HG03039 (cell line): ENCODE data around the gene ACOX3.

Experiments used
- ATAC-seq: cut with Tn5 transposase; IDR thresholded peaks from one replicate; pipeline ENCODE4 v1.9.1; 2021; ENCODE audit warnings: mild to moderate bottlenecking, moderate library complexity; ENCODE audit not compliant: unreplicated experiment

ACOX3 gene

DNA sequence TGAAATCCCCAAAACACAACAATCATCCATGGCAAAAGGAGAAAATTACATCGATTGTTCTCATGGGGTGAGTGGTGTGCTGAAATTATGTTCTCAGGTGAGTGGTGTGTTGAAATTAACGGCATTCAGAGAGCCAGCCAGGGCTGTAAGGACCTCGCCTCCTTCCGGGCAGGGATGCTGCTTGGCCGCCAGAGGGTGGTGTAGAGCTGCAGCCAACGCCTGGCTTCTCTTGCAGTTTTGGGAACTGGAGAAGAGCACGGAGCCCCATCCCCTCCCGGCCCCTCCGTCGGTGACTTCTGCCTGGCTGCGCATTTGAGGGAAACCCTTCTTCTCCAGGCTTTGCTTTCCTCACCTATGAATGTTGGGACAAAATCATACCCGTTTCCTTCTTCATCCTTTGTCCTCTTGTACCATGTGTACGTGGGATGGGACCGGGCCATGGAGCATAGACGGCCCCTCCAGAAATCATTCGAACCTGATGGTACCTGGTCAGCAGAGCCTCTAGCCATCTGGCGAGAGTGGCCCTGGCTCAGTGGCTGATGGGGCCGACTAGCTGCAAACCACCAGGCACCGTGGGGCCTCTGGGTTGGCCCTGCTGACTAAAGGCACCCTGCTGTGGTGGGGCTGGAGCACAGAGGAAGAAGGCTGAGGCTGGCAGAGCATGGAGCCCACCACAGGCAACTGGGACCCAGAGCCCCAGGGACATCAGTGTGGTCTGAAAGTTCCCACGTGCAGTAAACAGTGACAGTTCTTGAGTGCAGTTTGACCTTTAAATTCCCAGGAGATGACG lies 28.4 kb upstream of the ACOX3 start:
- no peak for ATAC-seq

DNA sequence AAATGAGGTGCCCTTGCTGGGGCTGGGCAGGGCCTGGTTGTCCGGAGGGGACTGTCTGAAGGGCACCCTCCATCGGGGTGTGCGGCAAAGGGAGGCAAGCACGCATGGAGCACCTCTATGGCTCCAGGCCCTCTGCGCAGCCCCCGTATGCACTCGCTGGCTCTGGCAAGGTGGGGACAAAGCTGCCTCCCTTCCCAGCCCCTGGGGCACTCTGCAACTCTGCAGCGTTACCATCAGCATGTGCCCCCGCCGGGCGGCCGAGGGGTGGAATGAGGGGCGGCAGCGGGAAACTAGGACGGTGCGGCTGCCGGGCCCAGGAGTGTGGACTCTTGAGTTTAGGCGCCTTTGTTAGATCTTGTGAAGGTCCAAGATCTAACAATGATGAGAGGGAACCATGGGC lies 26.5 kb upstream of the ACOX3 start:
- no peak for ATAC-seq

DNA sequence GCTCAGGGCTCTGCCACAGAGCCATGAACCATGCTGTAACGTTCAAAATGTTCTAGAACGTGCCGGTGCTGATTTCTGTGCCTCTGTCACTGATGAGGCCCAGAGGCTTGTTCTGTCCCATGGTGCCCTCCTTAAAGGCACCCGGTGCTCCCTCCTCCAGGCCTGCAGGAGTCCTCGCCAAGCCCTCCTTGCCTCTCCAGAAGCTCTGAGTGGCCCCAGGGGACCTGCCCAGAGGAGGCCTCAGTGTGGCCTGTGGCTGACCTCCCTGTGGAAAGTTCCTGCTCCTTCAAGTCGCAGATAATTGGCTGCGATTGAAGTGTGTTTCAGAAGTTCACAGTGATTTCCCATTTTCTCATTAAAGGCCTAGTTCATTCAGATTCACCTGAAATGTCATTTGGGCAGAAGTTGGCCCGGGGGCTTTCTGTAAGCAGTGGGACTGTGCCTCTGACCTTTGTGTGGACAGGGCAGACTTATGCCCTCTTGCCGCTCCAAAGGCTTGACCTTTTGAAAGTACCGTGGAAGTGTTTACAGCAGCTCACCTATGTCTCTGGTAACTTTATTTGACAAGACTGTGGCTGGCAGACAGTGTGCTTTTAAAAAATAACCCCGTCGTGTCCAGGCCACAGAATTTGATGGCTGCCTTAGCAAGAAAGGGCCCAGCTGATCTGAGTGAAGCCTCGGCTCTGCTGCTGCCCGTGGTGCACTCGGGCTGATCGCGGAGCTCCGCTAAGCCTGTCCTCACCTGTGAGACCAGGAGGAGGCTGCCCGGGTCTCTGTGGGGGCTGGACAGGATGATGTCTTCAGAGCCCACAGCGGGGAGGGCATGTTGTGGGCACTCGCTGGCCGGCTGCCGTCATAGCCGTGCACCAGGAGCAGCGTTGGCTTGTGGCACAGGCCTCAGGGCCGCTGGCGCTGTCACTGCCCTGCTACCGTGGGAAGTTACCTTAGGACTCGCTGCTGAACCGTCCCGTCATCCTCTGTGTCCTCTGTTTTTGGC lies 25.4 kb upstream of the ACOX3 start:
- ATAC-seq, result no peak

DNA sequence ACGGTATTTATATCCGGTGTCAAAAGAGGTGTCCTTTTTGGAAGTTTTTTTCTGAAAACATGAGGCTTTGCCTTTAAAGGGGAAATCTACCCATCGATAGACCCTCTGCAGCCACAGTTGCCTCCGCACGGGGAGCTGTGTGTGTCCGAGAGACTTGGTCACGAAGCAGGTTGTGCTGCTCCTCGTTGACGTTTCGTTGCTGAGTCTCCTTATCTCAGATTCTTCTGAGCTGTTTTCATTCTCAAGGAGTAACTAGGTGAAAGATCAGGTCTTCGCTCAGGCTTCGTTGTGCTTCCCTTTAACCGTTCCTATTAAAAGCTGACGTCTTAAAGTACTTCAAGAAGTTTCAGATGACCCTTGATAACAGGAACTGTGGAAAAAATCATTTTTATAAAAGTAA lies 23.9 kb upstream of the ACOX3 start:
- ATAC-seq, result no peak

DNA sequence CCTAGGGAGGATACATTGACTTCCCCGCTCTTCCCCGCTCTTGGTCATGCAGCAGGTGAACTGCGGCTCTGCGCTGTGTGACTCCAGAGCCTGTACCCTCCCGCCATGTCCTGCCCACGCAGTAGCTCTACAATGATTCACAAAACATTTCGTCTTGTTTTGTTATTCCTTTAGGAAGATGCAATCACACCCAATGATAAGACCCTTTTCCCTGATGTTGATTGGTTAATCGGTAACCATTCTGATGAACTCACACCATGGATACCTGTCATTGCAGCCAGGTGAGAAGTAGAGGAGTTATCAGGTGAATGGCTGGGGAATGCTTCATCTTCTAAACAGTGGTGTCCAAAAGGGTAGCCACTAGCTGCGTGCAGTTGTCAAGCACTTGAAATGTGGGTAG lies 23.3 kb upstream of the ACOX3 start:
- no peak for ATAC-seq

DNA sequence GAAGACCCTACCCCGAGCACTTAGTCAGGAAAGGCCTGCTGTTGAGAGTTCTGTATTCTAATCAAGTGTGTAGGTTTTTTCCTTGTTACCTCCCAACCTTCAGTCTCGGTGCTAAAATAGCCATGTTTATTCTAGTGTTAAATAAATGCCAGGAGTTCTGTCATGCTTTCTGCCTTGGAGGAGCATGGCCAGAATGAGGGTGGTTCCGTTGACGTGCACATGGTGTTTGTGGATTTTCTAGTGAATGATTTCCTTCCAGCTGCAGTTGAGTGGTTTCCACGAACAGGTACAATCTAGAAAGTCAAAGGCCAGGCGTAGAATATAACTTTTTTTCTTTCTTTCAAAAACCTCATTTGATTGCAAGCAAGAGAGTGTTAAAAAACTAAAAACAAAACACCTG lies 21.1 kb upstream of the ACOX3 start:
- ATAC-seq, result no peak

DNA sequence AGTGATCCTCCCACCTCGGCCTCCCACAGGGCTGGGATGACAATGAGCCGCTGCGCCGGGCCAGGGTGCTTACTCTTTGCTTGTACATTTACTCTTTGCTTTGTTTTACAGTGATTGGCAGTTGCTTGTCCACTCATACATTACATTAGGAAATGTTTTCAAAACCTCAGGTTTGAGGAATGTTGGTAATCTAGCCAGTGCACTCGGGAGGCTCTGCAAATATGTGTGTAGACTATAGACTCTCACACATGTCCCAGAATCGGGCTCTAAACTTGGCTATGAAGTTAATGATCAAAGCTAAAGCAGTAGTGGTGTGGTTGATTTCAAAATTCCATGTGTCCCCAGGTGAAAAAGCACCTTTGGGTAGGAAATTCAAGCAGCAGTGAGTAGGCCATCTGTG lies 20.6 kb upstream of the ACOX3 start:
- ATAC-seq, result no peak

DNA sequence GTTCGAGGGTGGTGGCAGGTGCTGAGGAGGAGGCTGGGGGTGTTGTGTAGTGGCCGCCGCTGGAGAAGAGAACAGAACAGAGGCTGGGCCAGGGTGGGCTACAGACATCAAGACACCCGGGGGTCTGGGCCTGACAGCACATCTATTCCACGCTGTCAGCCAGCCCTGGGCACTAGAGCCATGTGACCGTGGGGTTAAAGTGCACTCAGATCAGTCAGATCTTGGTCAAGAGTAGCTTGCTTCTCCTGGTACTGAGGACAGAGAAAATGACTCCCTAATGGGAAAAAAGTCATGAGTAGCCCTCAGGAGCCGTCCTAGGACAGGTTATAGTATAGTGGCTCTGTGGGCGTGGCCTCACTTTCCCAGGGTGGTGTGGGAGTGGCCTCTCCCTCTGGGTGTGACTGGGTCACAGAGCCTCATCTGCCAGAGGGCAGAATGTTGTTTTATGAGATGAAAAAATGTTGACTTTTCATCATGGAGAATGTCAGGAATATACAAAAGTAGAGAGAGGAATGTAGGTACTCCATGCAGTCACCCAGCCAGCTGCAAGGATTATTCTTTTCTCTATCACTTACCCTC lies 19.4 kb upstream of the ACOX3 start:
- ATAC-seq, result no peak

DNA sequence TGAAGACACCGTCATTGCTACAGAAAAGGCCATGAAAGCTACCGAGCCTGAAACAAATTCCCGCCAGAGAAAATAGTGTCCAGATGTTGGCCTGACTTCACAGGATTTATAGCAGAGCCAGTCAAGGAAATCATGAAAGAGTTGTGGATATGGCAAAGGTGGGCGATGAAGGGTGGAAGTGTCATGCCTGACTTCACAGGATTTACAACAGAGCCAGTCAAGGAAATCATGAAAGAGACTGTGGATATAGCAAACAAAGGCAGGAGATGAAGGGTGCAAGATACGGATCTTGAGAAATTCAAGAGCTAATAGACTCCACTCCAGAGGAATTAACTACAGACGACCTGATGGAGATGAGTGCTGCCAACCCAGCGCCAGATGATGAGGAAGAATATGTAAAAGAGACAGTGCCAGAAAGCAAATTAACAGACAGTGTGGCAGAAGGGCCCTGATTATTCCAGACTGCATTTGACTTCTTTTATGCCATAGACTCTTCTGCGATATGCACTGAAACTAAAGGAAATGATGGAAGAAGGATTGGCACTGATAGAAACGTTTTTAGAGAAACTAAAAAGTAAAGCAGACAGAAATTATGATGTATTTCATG lies 17.2 kb upstream of the ACOX3 start:
- ATAC-seq, result no peak

DNA sequence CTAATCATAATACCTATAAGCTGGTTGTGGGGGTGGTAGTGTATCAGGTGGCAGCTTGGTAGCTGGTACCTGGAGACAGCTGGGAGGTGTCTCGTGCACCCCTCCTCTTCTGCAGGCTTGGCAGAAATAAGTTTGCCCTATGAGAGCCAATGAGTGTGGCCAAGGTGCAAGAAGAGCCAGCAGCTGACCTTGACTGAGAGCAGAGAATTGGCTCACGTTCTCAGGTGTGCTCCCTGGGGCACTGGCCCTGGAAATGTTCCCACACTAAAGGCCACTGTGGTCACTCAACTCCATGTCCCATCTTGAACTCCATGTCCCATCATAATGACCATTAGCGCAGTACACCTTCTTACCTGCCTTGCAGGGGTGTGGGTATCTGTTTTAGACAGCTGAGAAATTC lies 13.4 kb upstream of the ACOX3 start:
- ATAC-seq, result no peak

DNA sequence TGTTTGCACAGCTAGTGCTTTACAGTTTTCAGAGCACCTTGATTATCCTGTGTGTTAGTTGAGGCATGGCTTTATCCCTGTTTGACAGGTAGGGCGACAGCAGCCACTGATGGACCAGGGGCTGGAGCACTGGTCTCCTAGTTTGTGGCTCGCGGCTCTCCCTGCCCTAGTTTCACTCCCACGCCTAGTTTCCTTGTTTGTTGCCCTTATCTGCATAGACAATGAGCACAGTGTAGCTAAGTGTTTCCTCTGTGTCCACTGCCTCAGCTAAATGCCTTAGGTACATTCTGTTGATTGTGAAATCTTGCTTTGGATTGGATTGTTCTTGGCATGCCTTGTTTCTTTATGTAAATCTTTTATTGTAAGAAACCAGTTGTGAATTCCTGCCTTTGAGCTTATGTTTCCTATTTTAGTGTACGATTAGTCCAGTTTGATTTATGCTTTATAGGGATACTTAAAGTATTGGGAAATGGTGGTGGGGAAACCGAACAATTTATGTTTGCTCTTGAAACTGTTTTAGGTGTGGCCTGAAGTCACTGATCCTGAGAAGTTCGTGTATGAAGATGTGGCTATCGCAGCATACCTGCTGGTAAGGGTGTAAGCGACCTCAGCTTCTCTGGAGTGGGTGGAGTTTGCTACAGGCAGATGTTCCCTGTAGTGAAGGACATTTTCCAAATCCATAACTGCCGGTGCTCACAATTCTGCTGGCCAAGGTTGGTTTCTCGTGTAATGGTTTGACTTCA lies 11.1 kb upstream of the ACOX3 start:
- no peak for ATAC-seq

DNA sequence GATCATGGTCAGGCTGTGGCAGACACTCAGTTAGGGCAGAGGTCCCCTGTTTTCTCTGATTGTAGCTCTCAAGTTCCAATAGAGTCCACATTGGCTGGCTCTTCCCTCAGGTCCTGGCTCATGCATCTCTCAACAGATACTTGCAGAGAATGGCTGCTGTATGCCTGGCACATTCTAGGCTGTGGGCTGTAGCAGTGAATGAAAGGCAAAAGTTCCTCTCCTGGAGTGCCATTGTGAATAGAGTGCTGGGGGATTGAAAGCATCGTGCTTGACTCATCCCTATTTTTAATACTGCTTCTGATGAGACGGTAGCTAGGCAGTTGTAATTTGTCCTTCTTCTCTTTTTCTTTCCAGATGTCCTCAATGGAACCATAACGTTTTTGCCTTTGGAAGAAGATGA lies 5.6 kb upstream of the ACOX3 start:
- ATAC-seq, result no peak

DNA sequence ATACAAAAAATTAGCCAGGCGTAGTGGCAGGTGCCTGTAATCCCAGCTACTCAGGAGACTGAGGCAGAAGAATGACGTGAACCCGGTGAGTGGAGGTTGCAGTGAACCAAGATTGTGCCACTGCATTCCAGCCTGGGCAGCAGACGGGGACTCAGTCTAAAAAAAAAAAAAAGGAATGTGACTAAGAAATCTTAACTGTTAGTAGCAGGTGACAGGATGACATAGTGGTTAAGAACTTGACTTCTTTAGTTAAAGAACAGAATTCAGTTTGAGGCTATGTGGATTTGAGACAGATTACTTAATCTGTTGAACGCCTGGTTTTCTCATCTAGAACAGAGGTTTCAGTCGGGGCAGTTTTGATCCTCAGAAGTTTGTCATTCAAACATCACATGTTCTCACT lies 3.3 kb upstream of the ACOX3 start:
- no peak for ATAC-seq

DNA sequence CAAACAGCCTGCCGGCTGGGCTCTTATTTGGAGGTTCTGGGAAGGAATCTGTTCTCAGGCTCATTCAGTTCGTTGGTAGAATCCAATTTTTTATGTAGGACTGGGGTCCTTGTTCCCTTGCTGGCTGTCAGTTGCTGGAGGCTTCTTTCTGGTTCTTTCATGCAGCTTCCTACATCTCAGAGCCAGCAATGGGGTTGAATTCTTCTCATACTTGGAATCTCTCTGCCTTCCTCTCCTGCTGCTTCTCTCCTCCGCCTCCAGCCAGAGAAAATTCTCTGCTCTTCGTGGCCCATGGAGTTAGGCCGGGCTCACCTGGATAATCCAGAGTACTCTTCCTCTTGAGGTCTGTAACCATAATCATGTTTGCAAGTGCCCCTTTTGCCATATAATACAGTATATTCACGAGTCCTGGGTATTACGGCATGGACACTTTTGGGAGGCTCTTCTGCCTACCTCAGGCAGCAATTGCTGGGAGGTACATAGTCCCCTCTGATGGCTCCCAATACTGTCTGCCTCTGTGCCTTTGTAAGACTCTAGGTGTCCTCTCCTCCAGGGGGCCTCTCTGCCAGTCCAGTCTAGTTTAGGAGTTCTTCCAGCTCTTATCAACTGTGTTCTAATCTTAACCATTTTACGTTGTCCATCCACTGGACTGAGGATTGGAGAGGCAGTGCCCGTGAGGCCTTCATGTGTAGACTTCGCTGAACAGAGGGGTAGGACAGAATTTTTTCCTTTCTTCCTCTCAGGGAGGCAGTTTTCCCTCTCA lies 2.3 kb upstream of the ACOX3 start:
- ATAC-seq, result no peak

DNA sequence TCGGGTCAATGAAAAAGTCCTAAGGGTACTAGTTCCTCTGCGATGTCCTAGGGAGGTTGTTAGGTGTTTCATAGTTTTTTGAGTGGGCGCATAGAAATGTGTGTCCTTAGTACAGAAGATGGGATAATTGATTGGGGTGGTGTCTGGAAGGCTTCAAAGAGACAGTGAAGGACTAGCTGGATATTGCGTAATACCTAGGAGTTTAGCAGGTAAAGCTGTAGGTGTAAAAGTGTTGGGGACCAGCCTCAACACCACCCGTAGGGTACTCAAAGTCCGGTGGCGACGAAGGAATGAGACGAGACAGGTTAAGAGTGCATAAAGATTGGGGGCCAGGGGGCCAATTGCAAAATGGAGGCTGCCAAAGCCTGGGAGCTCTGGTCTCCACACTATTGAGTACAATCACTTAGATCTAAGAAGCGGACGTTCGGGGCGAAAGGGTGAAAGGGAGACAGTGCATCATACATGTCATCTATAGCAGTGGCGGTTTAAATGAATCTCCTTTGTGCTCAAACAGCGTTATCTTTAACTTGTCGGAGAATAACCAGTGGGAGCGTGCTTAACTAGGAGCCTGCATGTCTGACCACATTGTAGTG lies 1.1 kb upstream of the ACOX3 start:
- ATAC-seq, result no peak

DNA sequence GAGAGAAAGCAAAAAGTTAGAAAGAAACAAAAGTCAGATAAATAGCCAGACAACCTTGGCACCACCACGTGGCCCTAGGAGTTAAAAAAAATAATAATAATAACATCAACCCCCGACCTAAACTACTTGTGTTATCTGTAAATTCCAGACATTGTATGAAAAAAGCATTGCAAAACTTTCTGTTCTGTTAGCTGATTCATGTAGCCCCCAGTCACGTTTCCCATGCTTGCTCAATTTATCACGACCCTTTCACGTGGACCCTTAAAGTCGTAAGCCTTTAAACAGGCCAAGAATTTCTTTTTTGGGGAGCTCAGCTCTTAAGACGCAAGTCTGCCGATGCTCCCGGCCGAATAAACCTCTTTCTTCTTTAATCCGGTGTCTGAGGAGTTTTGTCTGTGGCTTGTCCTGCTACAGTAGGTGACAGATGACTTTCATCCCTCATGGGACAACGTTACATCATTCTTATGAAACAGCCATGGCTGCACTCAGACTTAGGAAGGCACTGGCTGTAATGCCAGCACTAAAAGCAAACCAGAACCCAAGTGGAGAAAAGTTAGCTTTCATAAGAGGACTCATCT lies 520 bp downstream of the ACOX3 start:
- ATAC-seq, result peak; percentile 23

DNA sequence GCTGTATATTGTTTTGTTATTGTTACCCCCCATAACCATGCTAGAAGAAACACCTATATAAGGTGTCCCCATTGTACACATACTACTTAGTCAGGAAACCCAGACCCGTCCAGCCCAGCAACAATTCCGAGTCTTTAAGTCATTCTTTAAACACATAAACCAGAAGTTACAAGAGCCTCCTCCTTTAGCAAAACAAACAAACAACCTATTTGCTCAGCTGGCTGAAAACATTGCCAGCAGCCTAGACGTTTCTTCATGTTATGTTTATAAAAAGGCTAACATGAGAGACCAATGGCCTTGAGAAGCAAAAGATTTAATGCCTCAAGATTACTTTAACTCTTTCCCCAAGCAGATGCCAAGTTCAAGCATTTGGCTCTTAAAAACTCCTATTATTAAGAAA lies 1.4 kb downstream of the ACOX3 start:
- no peak for ATAC-seq

DNA sequence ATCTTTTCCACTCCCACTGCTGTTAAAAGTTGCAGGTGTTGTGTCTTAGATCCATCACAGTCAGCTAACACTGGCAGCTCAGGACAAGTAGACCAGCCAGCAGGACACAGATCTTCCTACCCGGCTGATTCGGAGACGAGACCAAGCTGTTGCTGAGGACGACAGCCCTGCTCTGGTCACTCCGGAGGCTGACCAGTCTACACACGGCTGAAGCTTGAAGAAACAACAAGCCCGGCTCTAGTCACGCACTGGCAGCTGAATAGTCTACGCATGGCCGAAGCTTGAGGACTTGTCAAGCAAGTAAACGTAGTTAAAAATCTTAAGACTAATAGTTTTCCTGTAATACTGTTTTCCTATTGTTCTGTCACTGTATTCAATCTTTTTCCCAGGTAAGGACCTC lies 1.8 kb downstream of the ACOX3 start:
- ATAC-seq, result no peak

DNA sequence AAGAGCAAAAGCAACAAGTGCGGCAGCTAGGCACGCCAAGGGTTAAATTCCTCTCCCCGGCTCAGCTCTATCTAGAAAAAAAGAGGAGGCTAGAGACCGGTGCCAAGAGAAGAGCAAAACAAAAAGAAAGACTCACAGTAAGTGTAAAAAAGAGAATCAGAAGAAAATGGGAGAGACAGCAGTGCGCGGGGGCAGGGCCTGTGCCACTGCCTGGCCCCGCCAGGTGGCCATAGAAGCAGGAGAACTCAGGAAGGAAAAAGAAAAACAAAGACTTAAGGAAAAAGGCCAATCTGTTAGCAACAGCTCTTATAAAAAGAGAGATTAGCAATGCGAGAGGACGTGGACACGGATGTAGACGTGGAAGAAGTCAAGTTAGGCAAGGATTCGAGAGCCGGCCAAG lies 3.2 kb downstream of the ACOX3 start:
- no peak for ATAC-seq
